ENCODE results near the gene CLEC3B. TPM values are rescaled to one million over a fixed set of nuclear protein-coding genes. Genes with fewer than 3 reads are reported as not detected.

Gene CLEC3B
- total RNA-seq, 2 experiments from 2014 or later: 0.34 to 0.36 TPM

DNA sequence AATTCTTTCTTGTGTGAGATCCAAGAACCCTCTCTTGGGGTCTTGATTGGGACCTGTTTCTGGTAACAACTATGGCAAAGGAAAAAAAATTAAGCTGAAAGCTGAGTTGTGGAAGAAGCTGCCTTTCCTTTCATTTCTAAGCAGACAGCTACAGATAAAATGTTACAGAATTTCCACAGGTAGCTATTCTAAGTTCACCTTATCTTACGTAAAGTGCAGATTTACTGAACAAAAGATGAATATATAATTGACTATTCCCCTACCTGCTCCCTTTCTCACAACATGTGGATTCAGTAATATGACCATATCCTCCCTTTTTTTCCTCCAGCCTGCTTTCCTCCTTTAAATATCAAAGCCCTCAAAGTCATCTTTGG lies 36.6 kb downstream of the CLEC3B start:
- Mint-ChIP-seq H3K36me3 (ENCODE audit: low read depth) (no peaks in the 10 kb centered on the region), H3K27ac (no peak overlapping the region), H3K27me3 (peaks cover 6% of the 10 kb centered on the region), H3K9me3 (no peaks in the 10 kb centered on the region), H3K4me1 (ENCODE audit: low read depth) (peaks cover 16% of the 10 kb centered on the region), H3K4me3 (no peak overlapping the region)
- DNase-seq (no peak), ATAC-seq (ENCODE audit: poor library complexity) (no peak)
- ChIA-PET CTCF (no interaction called here), POLR2A (no interaction called here)
- Histone ChIP-seq H3K9me3 (ENCODE audit: control insufficient read depth in 1 of 2, insufficient read depth in 1 of 2, low read length in 2 of 2) (no peaks in the 10 kb centered on the region), H3K4me1 (ENCODE audit: insufficient read depth, low read length) (peaks cover 12% of the 10 kb centered on the region), H3K4me3 (ENCODE audit: low read length) (no peak overlapping the region), H3K27ac (ENCODE audit: low read depth in 1 of 2, low read length in 2 of 2) (no peak overlapping the region), H3K36me3 (ENCODE audit: insufficient read depth, low read length) (no peaks in the 10 kb centered on the region), H3K27me3 (ENCODE audit: control insufficient read depth in 1 of 2, insufficient read depth in 2 of 2, low read length in 2 of 2) (no peaks in the 10 kb centered on the region)
- TF ChIP-seq, protein P1, sequence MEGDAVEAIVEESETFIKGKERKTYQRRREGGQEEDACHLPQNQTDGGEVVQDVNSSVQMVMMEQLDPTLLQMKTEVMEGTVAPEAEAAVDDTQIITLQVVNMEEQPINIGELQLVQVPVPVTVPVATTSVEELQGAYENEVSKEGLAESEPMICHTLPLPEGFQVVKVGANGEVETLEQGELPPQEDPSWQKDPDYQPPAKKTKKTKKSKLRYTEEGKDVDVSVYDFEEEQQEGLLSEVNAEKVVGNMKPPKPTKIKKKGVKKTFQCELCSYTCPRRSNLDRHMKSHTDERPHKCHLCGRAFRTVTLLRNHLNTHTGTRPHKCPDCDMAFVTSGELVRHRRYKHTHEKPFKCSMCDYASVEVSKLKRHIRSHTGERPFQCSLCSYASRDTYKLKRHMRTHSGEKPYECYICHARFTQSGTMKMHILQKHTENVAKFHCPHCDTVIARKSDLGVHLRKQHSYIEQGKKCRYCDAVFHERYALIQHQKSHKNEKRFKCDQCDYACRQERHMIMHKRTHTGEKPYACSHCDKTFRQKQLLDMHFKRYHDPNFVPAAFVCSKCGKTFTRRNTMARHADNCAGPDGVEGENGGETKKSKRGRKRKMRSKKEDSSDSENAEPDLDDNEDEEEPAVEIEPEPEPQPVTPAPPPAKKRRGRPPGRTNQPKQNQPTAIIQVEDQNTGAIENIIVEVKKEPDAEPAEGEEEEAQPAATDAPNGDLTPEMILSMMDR (IDR thresholded peaks at IDR 0.05): no peak
- intact Hi-C loops (cut with DNase I, micrococcal nuclease): no loop called here

DNA sequence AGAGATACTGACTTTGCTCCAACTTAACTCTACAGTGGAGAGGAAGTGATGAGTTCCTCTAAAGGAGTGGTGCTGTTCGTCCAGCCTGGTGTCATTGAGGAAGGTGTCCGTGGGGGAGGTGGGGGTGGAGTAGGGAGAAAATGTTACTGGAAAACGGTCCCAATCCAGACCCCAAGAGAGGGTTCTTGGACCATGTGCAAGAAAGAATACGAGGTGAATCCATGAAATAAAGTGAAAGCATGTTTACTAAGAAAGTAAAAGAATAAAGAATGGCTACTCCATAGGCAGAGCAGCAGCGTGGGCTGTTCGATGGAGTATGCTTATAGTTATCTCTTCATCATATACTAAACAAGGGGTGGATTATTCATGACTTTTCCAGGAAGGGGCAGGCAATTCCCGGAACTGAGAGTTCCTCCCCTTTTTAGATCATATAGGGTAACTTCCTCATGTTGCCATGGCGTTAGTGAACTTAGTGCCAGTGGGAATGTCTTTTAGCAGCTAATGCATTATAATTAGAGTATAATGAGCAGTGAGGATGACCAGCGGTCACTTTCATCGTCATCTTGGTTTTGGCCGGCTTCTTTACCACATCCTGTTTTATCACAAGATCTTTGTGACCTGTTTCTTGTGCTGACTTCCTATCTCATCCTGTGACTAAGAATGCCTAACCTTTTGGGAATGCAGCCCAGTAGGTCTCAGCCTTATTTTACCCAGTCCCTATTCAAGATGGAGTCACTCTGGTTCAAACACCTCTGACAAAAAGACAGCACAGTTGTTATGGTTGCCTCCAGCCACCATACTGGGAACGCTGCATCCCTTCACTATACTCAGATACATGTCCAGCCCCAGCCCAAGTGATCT lies 38.6 kb downstream of the CLEC3B start:
- no peaks in the 10 kb centered on the region for H3K9me3 Mint-ChIP-seq
- ChIA-PET CTCF (no interaction called here), POLR2A (no interaction called here)
- Histone ChIP-seq H3K36me3 (ENCODE audit: insufficient read depth, low read length) (no peaks in the 10 kb centered on the region), H3K4me3 (ENCODE audit: low read length) (peak overlapping the region; percentile 17), H3K9me3 (ENCODE audit: control insufficient read depth in 1 of 2, insufficient read depth in 1 of 2, low read length in 2 of 2) (no peaks in the 10 kb centered on the region), H3K27me3 (ENCODE audit: control insufficient read depth in 1 of 2, insufficient read depth in 2 of 2, low read length in 2 of 2) (no peaks in the 10 kb centered on the region), H3K4me1 (ENCODE audit: insufficient read depth, low read length) (peaks cover 12% of the 10 kb centered on the region), H3K27ac (ENCODE audit: low read depth in 1 of 2, low read length in 2 of 2) (no peak overlapping the region)
- no peak overlapping the region for H3K27ac Mint-ChIP-seq
- intact Hi-C loops (cut with DNase I, micrococcal nuclease): no loop called here
- no peak overlapping the region for H3K4me3 Mint-ChIP-seq
- TF ChIP-seq, protein P1 (IDR thresholded peaks at IDR 0.05): no peak
- DNase-seq: peak in 6 of 14 experiments; percentile 2 to 63 (median 34)
- no peak for ATAC-seq (ENCODE audit: poor library complexity)
- peaks cover 16% of the 10 kb centered on the region for H3K4me1 Mint-ChIP-seq (ENCODE audit: low read depth)
- no peaks in the 10 kb centered on the region for H3K36me3 Mint-ChIP-seq (ENCODE audit: low read depth)
- H3K27me3 Mint-ChIP-seq: peaks cover 11% of the 10 kb centered on the region

DNA sequence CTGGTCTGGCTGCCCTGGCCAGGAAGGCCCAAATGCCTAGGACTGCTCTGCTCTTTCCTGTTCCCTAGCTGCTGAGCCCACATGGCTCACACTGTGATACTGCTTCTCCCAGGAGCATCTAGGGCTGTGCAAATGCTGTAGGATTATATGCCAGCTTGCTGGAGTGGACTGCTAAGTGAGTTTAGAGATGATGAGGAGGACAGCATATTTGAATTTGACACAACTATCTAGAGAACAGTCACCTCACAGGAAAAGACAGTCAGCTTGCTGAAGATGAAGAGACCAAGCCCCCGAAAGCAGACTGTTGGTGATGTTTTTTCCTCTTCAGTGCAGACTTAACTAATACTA lies 39.2 kb downstream of the CLEC3B start:
- H3K27me3 ChIP-seq (ENCODE audit: control insufficient read depth in 1 of 2, insufficient read depth in 2 of 2, low read length in 2 of 2): no peaks in the 10 kb centered on the region
- Mint-ChIP-seq H3K27me3 (peaks cover 11% of the 10 kb centered on the region), H3K27ac (no peak overlapping the region), H3K4me1 (ENCODE audit: low read depth) (peaks cover 16% of the 10 kb centered on the region), H3K4me3 (no peak overlapping the region), H3K9me3 (no peaks in the 10 kb centered on the region), H3K36me3 (ENCODE audit: low read depth) (no peaks in the 10 kb centered on the region)
- H3K4me3 ChIP-seq (ENCODE audit: low read length): no peak overlapping the region
- ChIA-PET POLR2A (no interaction called here), CTCF (interaction anchor here (0.6 kb wide), 1 partner anchor 446 kb away, joined by 3 read pairs; no protein-coding TSS in a partner anchor)
- H3K27ac ChIP-seq (ENCODE audit: low read depth in 1 of 2, low read length in 2 of 2): no peak overlapping the region
- no peaks in the 10 kb centered on the region for H3K36me3 ChIP-seq (ENCODE audit: insufficient read depth, low read length)
- peaks cover 12% of the 10 kb centered on the region for H3K4me1 ChIP-seq (ENCODE audit: insufficient read depth, low read length)
- H3K9me3 ChIP-seq (ENCODE audit: control insufficient read depth in 1 of 2, insufficient read depth in 1 of 2, low read length in 2 of 2): no peaks in the 10 kb centered on the region
- DNase-seq: no peak
- TF ChIP-seq, protein P1 (IDR thresholded peaks at IDR 0.05): no peak
- ATAC-seq (ENCODE audit: poor library complexity): no peak
- intact Hi-C loops (cut with DNase I, micrococcal nuclease): no loop called here
